AG04449 (cell line): ENCODE results near the gene ASPG.

Source experiments
- CTCF ChIA-PET: fragments of 350-600 bp; formaldehyde crosslinking; extraction: SDS; loops from one replicate; lab custom pipeline; 2021; ENCODE audit warnings: antibody characterized with exemption; lab: Yijun Ruan, JAX
- POLR2A ChIA-PET: fragments of 400-600, 350-600 bp; formaldehyde crosslinking; extraction: SDS; loops from one replicate; lab custom pipeline; 2020; ENCODE audit warnings: antibody characterized with exemption, inconsistent platforms; lab: Yijun Ruan, JAX
- DNase-seq: peaks from one replicate; pipeline ENCODE4 v3.0.0-alpha.2; 2010; ENCODE audit warnings: low read depth, low spot score
- H3K4me3 ChIP-seq: 2 replicates; pipeline ENCODE4 v1.5.1; 2011; ENCODE audit warnings: low read depth, mild to moderate bottlenecking, control low read depth, low read length
- CTCF ChIP-seq: IDR thresholded peaks from one replicate; pipeline ENCODE4 v1.5.1; 2011; ENCODE audit warnings: mild to moderate bottlenecking, moderate library complexity, low read length, control low read depth, inconsistent platforms; ENCODE audit not compliant: insufficient read depth; ENCODE audit errors: missing control alignments

Gene ASPG

GRCh38 chr14:104102282-104102914, 16.9 kb downstream of the ASPG start:
- DNase-seq, result no peak
- POLR2A ChIA-PET, result no interaction called here
- no peak for TF ChIP-seq CTCF
- no peak overlapping the region for H3K4me3 ChIP-seq
- CTCF ChIA-PET, result no interaction called here

GRCh38 chr14:104103061-104103445, 17.6 kb downstream of the ASPG start:
- TF ChIP-seq CTCF, result no peak
- POLR2A ChIA-PET, result no interaction called here
- CTCF ChIA-PET, result no interaction called here
- DNase-seq, result no peak
- no peak overlapping the region for H3K4me3 ChIP-seq

GRCh38 chr14:104103446-104104075, 18.1 kb downstream of the ASPG start:
- no peak for DNase-seq
- CTCF ChIA-PET, result no interaction called here
- TF ChIP-seq CTCF, result no peak
- no peak overlapping the region for H3K4me3 ChIP-seq
- POLR2A ChIA-PET, result no interaction called here

GRCh38 chr14:104104076-104104901, 18.8 kb downstream of the ASPG start:
- CTCF ChIA-PET, result no interaction called here
- H3K4me3 ChIP-seq, result no peak overlapping the region
- DNase-seq, result no peak
- TF ChIP-seq CTCF, result no peak
- POLR2A ChIA-PET, result no interaction called here

GRCh38 chr14:104105071-104105821, 19.7 kb downstream of the ASPG start:
- POLR2A ChIA-PET, result no interaction called here
- H3K4me3 ChIP-seq, result no peak overlapping the region
- no peak for TF ChIP-seq CTCF
- DNase-seq, result no peak
- CTCF ChIA-PET, result no interaction called here
